Common myeloid progenitor, CD34-positive (primary cell): ENCODE results near the gene TGIF1.

Experiments
- CTCF ChIA-PET: fragments of 350-600 bp; sonication (Branson Sonifier 250); formaldehyde crosslinking; loops from one replicate; lab custom pipeline; 2021; ENCODE audit warnings: antibody characterized with exemption; lab: Charles Lee
- POLR2A ChIA-PET: fragments of 350-600 bp; sonication (Branson Sonifier 250); formaldehyde crosslinking; loops from one replicate; lab custom pipeline; 2021; ENCODE audit warnings: antibody characterized with exemption; lab: Charles Lee
- DNase-seq, 3 donors: peaks; one replicate each; pipeline versions ENCODE4 v3.0.0 to v3.0.0-alpha.2; 2013
- H3K27ac ChIP-seq, 2 experiments: 1 replicate in 1 of 2; 2 replicates in 1 of 2; pipeline ENCODE4 v1.7.0; 2013; ENCODE audit warnings: inconsistent platforms in 2 of 2, low read length in 2 of 2, mild to moderate bottlenecking in 2 of 2, low read depth in 1 of 2, moderate library complexity in 1 of 2; ENCODE audit not compliant: severe bottlenecking in 2 of 2, insufficient read depth in 1 of 2, poor library complexity in 1 of 2
- H3K27me3 ChIP-seq, 5 experiments: replicated peaks in 2 of 5; 1 replicate in 3 of 5; 2 replicates in 2 of 5; pipeline versions ENCODE4 v1.6.1 to v1.7.0; 2013; ENCODE audit warnings: low read length in 4 of 5, mild to moderate bottlenecking in 2 of 5, moderate library complexity in 2 of 5, inconsistent platforms in 1 of 5; ENCODE audit not compliant: insufficient read depth in 5 of 5, control insufficient read depth in 4 of 5
- H3K36me3 ChIP-seq, 4 experiments: 1 replicate in 2 of 4; 2 replicates in 2 of 4; pipeline versions ENCODE4 v1.6.1 to v1.7.0; 2013; ENCODE audit warnings: low read length in 3 of 4, control low read depth in 1 of 4, mild to moderate bottlenecking in 1 of 4; ENCODE audit not compliant: control insufficient read depth in 4 of 4, insufficient read depth in 4 of 4
- H3K4me1 ChIP-seq, 4 experiments: 1 replicate in 3 of 4; 2 replicates in 1 of 4; pipeline versions ENCODE4 v1.6.1 to v1.7.1; 2013; ENCODE audit warnings: low read length in 3 of 4, mild to moderate bottlenecking in 3 of 4, control low read depth in 1 of 4, inconsistent platforms in 1 of 4, moderate library complexity in 1 of 4; ENCODE audit not compliant: control insufficient read depth in 4 of 4, insufficient read depth in 4 of 4; ENCODE audit errors: control extremely low read depth in 1 of 4
- H3K4me3 ChIP-seq, 7 experiments: 1 replicate in 4 of 7; 2 replicates in 3 of 7; pipeline versions ENCODE4 v1.5.1 to v1.7.0; 2013; ENCODE audit warnings: mild to moderate bottlenecking in 7 of 7, low read length in 6 of 7, moderate library complexity in 6 of 7, inconsistent platforms in 2 of 7, low read depth in 2 of 7, control low read depth in 1 of 7; ENCODE audit not compliant: insufficient read depth in 4 of 7, control insufficient read depth in 1 of 7; ENCODE audit errors: extremely low read depth in 1 of 7
- H3K9me3 ChIP-seq, 5 experiments: 1 replicate in 4 of 5; 2 replicates in 1 of 5; pipeline versions ENCODE4 v1.6.1 to v1.7.1; 2013; ENCODE audit warnings: low read length in 4 of 5, mild to moderate bottlenecking in 2 of 5, inconsistent platforms in 1 of 5, low read depth in 1 of 5, moderate library complexity in 1 of 5; ENCODE audit not compliant: control insufficient read depth in 4 of 5, insufficient read depth in 2 of 5; ENCODE audit errors: control extremely low read depth in 1 of 5
- WGBS: methylation state at CpG from one replicate; pipeline ENCODE4 v1.1.5; 2013; ENCODE audit not compliant: insufficient coverage; 5-methylcytosine and 5-hydroxymethylcytosine counted together

Gene TGIF1

GRCh38 chr18:3454365-3455089 lies 4.6 kb downstream of the TGIF1 start:
- ChIA-PET CTCF (interaction anchor here (0.6 to 5.1 kb wide), 31 partner anchors 8 to 427 kb away, joined by 3 to 48 read pairs (median 5); no protein-coding TSS in a partner anchor), POLR2A (interaction anchor here (0.6 kb wide), 1 partner anchor 86 kb away, joined by 6 read pairs; no protein-coding TSS in a partner anchor)
- Histone ChIP-seq H3K27ac (peak overlapping the region; percentile 16 to 92), H3K4me3 (peak overlapping the region in 6 of 7 experiments; percentile 45 to 95 (median 88)), H3K4me1 (peaks cover 12 to 53% (median 37%) of the 10 kb centered on the region in 4 experiments), H3K9me3 (peaks cover 0 to 2% (median 0%) of the 10 kb centered on the region in 5 experiments), H3K36me3 (peaks cover 16 to 37% (median 32%) of the 10 kb centered on the region in 4 experiments), H3K27me3 (no peaks in the 10 kb centered on the region)
- DNase-seq: peak; percentile 70 to 75 (median 73)
- 0% methylated on average over 1 of the region's 4 CpGs for WGBS

GRCh38 chr18:3455090-3455635 lies 5.2 kb downstream of the TGIF1 start:
- H3K4me3 ChIP-seq: peak overlapping the region in 1 of 7 experiments; percentile 93

GRCh38 chr18:3455907-3456685 lies 6.1 kb downstream of the TGIF1 start:
- POLR2A ChIA-PET: no interaction called here
- no peak for DNase-seq
- Histone ChIP-seq H3K27ac (no peak overlapping the region), H3K4me1 (peaks cover 12 to 42% (median 26%) of the 10 kb centered on the region in 4 experiments), H3K4me3 (no peak overlapping the region), H3K9me3 (peaks cover 0 to 10% (median 0%) of the 10 kb centered on the region in 5 experiments), H3K36me3 (peaks cover 16 to 49% (median 39%) of the 10 kb centered on the region in 4 experiments), H3K27me3 (no peaks in the 10 kb centered on the region)
- CTCF ChIA-PET: interaction anchor here (0.9 to 5.1 kb wide), 13 partner anchors 10 to 208 kb away, joined by 3 to 48 read pairs (median 6); no protein-coding TSS in a partner anchor
- 97% methylated on average over 10 of the region's 10 CpGs for WGBS

More at GRCh38 chr18:3455090-3455635, 5.2 kb downstream of the TGIF1 start:
- ChIA-PET CTCF (interaction anchor here (0.6 to 5.1 kb wide), 26 partner anchors 9 to 427 kb away, joined by 3 to 48 read pairs (median 6); no protein-coding TSS in a partner anchor), POLR2A (interaction anchor here (0.6 kb wide), 1 partner anchor 85 kb away, joined by 6 read pairs; no protein-coding TSS in a partner anchor)
- WGBS: 86% methylated on average over 1 of the region's 3 CpGs
- peak overlapping the region in 1 of 2 experiments; percentile 92 for H3K27ac ChIP-seq
- DNase-seq: no peak
- H3K9me3 ChIP-seq: peaks cover 0 to 3% (median 0%) of the 10 kb centered on the region in 5 experiments
- H3K27me3 ChIP-seq: no peaks in the 10 kb centered on the region
- H3K36me3 ChIP-seq: peaks cover 16 to 41% (median 34%) of the 10 kb centered on the region in 4 experiments
- H3K4me1 ChIP-seq: peaks cover 12 to 49% (median 32%) of the 10 kb centered on the region in 4 experiments

DNA sequence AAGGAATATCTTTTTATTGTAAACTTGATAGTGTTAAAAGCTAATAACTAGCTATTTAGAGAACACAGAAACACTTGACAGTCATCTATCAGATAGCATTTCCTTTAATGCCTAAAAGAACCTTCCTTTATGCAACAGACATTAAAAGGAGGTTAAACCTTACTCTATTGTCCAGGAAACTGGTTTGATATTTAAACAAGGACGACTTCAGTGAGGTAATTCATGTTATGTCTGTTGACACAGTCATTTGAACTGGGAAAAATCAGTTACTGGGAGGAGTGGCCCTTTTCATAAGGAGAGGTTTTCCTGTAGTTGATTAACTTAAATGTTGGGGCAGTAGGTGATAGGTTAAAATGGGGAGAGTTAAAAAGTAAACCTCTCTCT lies 6.7 kb downstream of the TGIF1 start:
- CTCF ChIA-PET: interaction anchor here (1.0 to 2.7 kb wide), 9 partner anchors 10 to 210 kb away, joined by 3 to 11 read pairs (median 5); no protein-coding TSS in a partner anchor

DNA sequence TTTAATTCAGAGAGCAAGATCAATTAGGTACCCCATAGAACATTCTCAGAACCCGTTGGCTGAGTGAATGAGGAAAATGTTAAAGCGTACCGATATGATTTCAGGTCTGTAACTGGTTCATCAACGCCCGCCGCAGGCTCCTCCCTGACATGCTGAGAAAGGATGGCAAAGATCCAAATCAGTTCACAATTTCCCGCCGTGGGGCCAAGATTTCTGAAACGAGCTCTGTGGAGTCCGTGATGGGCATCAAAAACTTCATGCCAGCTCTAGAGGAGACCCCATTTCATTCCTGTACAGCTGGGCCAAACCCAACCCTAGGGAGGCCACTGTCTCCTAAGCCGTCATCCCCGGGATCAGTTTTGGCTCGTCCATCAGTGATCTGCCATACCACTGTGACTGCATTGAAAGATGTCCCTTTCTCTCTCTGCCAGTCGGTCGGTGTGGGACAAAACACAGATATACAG lies 7.3 kb downstream of the TGIF1 start:
- DNase-seq: no peak
- ChIA-PET CTCF (interaction anchor here (0.6 to 3.5 kb wide), 8 partner anchors 9 to 209 kb away, joined by 3 to 15 read pairs (median 4); no protein-coding TSS in a partner anchor), POLR2A (no interaction called here)
- H3K27ac ChIP-seq: no peak overlapping the region
- WGBS: 97% methylated on average over 15 of the region's 15 CpGs
- H3K36me3 ChIP-seq: peaks cover 16 to 53% (median 42%) of the 10 kb centered on the region in 4 experiments
- H3K4me1 ChIP-seq: peaks cover 12 to 30% (median 20%) of the 10 kb centered on the region in 4 experiments
- H3K4me3 ChIP-seq: no peak overlapping the region
- peaks cover 0 to 20% (median 2%) of the 10 kb centered on the region in 5 experiments for H3K9me3 ChIP-seq
- no peaks in the 10 kb centered on the region for H3K27me3 ChIP-seq

More for the DNA sequence above, 6.7 kb downstream of the TGIF1 start:
- Histone ChIP-seq H3K4me3 (no peak overlapping the region), H3K27ac (no peak overlapping the region), H3K4me1 (peaks cover 12 to 36% (median 24%) of the 10 kb centered on the region in 4 experiments), H3K36me3 (peaks cover 16 to 53% (median 41%) of the 10 kb centered on the region in 4 experiments), H3K9me3 (peaks cover 0 to 15% (median 2%) of the 10 kb centered on the region in 5 experiments), H3K27me3 (no peaks in the 10 kb centered on the region)
- DNase-seq: no peak
- 100% methylated on average over 1 of the region's 1 CpG for WGBS
- POLR2A ChIA-PET: no interaction called here

- Histone ChIP-seq H3K4me3 (no peak overlapping the region), H3K27me3 (no peaks in the 10 kb centered on the region), H3K36me3 (peaks cover 16 to 53% (median 42%) of the 10 kb centered on the region in 4 experiments), H3K4me1 (peaks cover 5 to 19% (median 13%) of the 10 kb centered on the region in 4 experiments), H3K9me3 (peaks cover 0 to 20% (median 2%) of the 10 kb centered on the region in 5 experiments), H3K27ac (no peak overlapping the region)
- no peak for DNase-seq
- ChIA-PET POLR2A (no interaction called here), CTCF (interaction anchor here (0.7 to 3.5 kb wide), 9 partner anchors 8 to 208 kb away, joined by 3 to 15 read pairs (median 5); no protein-coding TSS in a partner anchor)
- WGBS: no CpG with 5 or more reads among the region's 3 CpGs
Observed at GRCh38 chr18:3458378-3458777, 8.4 kb downstream of the TGIF1 start.
